GM12878 (cell line): ENCODE results near the gene OTC. TPM values are rescaled to one million over a fixed set of nuclear protein-coding genes. Genes with fewer than 3 reads are reported as not detected.

ENCODE experiments used
- ATAC-seq: fragments of 200-7000 bp; cut with Tn5 transposase; 3 replicates; pipeline ENCODE4 v1.9.1; 2020; ENCODE audit warnings: mild to moderate bottlenecking, moderate library complexity
- BruUV-seq: library from RNA; stranded (reverse); fragments of 400-500 nt; replicated peaks from 2 replicates; lab custom pipeline; 2021; lab: Mats Ljungman, UMichigan
- CTCF ChIA-PET: fragments of 300-600 bp; sonication (Branson Sonifier 250); formaldehyde crosslinking; extraction: SDS; loops from one replicate; lab custom pipeline; 2021; ENCODE audit warnings: inconsistent platforms; lab: Yijun Ruan, JAX
- POLR2A ChIA-PET: fragments of 350-600 bp; formaldehyde crosslinking; extraction: SDS; loops from one replicate; lab custom pipeline; 2021; ENCODE audit warnings: inconsistent platforms; lab: Charles Lee
- RAD21 ChIA-PET: fragments of 300-600 bp; sonication (Branson Sonifier 250); formaldehyde crosslinking; loops from one replicate; lab custom pipeline; 2023; ENCODE audit warnings: antibody characterized with exemption; ENCODE audit not compliant: unreplicated experiment; lab: Charles Lee
- SMC1A ChIA-PET: fragments of 300-600 bp; sonication (Branson Sonifier 250); formaldehyde crosslinking; loops from one replicate; lab custom pipeline; 2023; ENCODE audit not compliant: unreplicated experiment, uncharacterized antibody; lab: Charles Lee
- DNase-seq: peaks from one replicate; pipeline ENCODE4 v3.0.0-alpha.2; 2011; ENCODE audit warnings: low read depth, low spot score
- FAIRE-seq: peaks from 3 replicates; lab custom pipeline; 2011; peaks lifted over from hg19 to GRCh38; lab: Jason Lieb, UNC
- H2AFZ ChIP-seq: 2 replicates; pipeline ENCODE4 v1.6.0; 2011; ENCODE audit warnings: low read depth, low read length, control low read depth; ENCODE audit not compliant: control insufficient read depth
- H3K27ac ChIP-seq: 2 replicates; pipeline ENCODE4 v1.5.1; 2011; ENCODE audit warnings: control low read depth; ENCODE audit not compliant: control insufficient read depth, insufficient read depth
- H3K27me3 ChIP-seq, 2 experiments: replicated peaks in 1 of 2; 2 replicates each; pipeline versions ENCODE4 v1.6.0 to v1.6.1; 2011; ENCODE audit warnings: low read length in 1 of 2; ENCODE audit not compliant: control insufficient read depth in 2 of 2, insufficient read depth in 2 of 2
- H3K36me3 ChIP-seq, 2 experiments: 2 replicates each; pipeline ENCODE4 v1.5.1; 2011; ENCODE audit warnings: low read length in 1 of 2; ENCODE audit not compliant: control insufficient read depth in 2 of 2, insufficient read depth in 2 of 2
- H3K4me1 ChIP-seq: 2 replicates; pipeline ENCODE4 v1.6.1; 2011; ENCODE audit warnings: mild to moderate bottlenecking, low read length, moderate library complexity, mixed read lengths; ENCODE audit not compliant: control insufficient read depth, insufficient read depth
- H3K4me2 ChIP-seq: 2 replicates; pipeline ENCODE4 v1.6.0; 2011; ENCODE audit warnings: control low read depth; ENCODE audit not compliant: control insufficient read depth, insufficient read depth
- H3K4me3 ChIP-seq: fragments of 200-600 bp; sonication (generic); 2 replicates; pipeline ENCODE4 v1.5.1; 2016
- H3K79me2 ChIP-seq: 2 replicates; pipeline ENCODE4 v1.6.0; 2011; ENCODE audit warnings: low read length; ENCODE audit not compliant: control insufficient read depth, insufficient read depth
- H3K9ac ChIP-seq: 2 replicates; pipeline ENCODE4 v1.8.0; 2011; ENCODE audit warnings: low read length, control low read depth, mixed read lengths; ENCODE audit not compliant: control insufficient read depth, insufficient read depth
- H3K9me3 ChIP-seq: replicated peaks from 3 replicates; pipeline ENCODE4 v1.5.1; 2011; ENCODE audit warnings: mild to moderate bottlenecking, low read length; ENCODE audit not compliant: control insufficient read depth, insufficient read depth
- H4K20me1 ChIP-seq: 2 replicates; pipeline ENCODE4 v1.6.0; 2011; ENCODE audit not compliant: control insufficient read depth, insufficient read depth
- ATF2 ChIP-seq: IDR thresholded peaks from 2 replicates; pipeline ENCODE4 v1.6.1; 2012; ENCODE audit warnings: low read length, inconsistent platforms
- ATF7 ChIP-seq: fragments of 450-650 bp; IDR thresholded peaks from 2 replicates; pipeline ENCODE4 v1.6.1; 2016; ENCODE audit warnings: low read depth, mild to moderate bottlenecking
- DPF2 ChIP-seq: fragments of 450-650 bp; IDR thresholded peaks from 2 replicates; pipeline ENCODE4 v1.6.1; 2017; ENCODE audit warnings: mild to moderate bottlenecking
- FOXM1 ChIP-seq: IDR thresholded peaks from 2 replicates; pipeline ENCODE4 v1.6.1; 2012; ENCODE audit warnings: low read depth, mild to moderate bottlenecking, inconsistent platforms, low read length, moderate library complexity
- HCFC1 ChIP-seq: fragments of 150-350 bp; IDR thresholded peaks from 2 replicates; pipeline ENCODE4 v1.6.1; 2014; ENCODE audit warnings: low read length
- HDAC6 ChIP-seq: fragments of 200-600 bp; sonication (generic); IDR thresholded peaks from one replicate; pipeline ENCODE4 v1.8.0; 2017; ENCODE audit warnings: antibody characterized with exemption; ENCODE audit not compliant: unreplicated experiment
- KAT2A ChIP-seq: conservative IDR thresholded peaks from 2 replicates; pipeline ENCODE4 v1.6.1; 2011; ENCODE audit warnings: low read depth, low read length; ENCODE audit not compliant: control insufficient read depth
- MXI1 ChIP-seq: fragments of 150-350 bp; IDR thresholded peaks from 2 replicates; pipeline ENCODE4 v1.6.1; 2011; ENCODE audit warnings: low read depth, mild to moderate bottlenecking, inconsistent platforms, low read length, improper control_type of control experiment
- NBN ChIP-seq: fragments of 450-650 bp; IDR thresholded peaks from 2 replicates; pipeline ENCODE4 v1.6.1; 2016
- NFIC ChIP-seq: IDR thresholded peaks from 2 replicates; pipeline ENCODE4 v1.6.1; 2012; ENCODE audit warnings: low read depth, mild to moderate bottlenecking, inconsistent platforms, low read length, moderate library complexity
- NFYA ChIP-seq: IDR thresholded peaks from 2 replicates; pipeline ENCODE4 v1.6.1; 2011; ENCODE audit warnings: low read depth, mild to moderate bottlenecking, low read length, improper control_type of control experiment, borderline replicate concordance
- NR2F1 ChIP-seq: fragments of 450-650 bp; conservative IDR thresholded peaks from 2 replicates; pipeline ENCODE4 v1.6.1; 2017; ENCODE audit warnings: mild to moderate bottlenecking
- RCOR1 ChIP-seq: conservative IDR thresholded peaks from 2 replicates; pipeline ENCODE4 v1.6.1; 2012; ENCODE audit warnings: low read depth, low read length, improper control_type of control experiment
- RELB ChIP-seq: fragments of 450-650 bp; IDR thresholded peaks from 2 replicates; pipeline ENCODE4 v1.6.1; 2017; ENCODE audit warnings: low read depth, mild to moderate bottlenecking, moderate library complexity
- SMAD1 ChIP-seq: fragments of 450-650 bp; IDR thresholded peaks from 2 replicates; pipeline ENCODE4 v1.6.1; 2018; ENCODE audit warnings: mild to moderate bottlenecking, low read depth; ENCODE audit not compliant: partially characterized antibody
- STAT1 ChIP-seq: fragments of 450-650 bp; conservative IDR thresholded peaks from 2 replicates; pipeline ENCODE4 v1.6.1; 2014; ENCODE audit warnings: antibody characterized with exemption, mild to moderate bottlenecking
- STAT3 ChIP-seq: IDR thresholded peaks from 2 replicates; pipeline ENCODE4 v1.6.1; 2011; ENCODE audit warnings: low read depth, low read length, improper control_type of control experiment
- USF1 ChIP-seq: IDR thresholded peaks from 2 replicates; pipeline ENCODE4 v1.6.1; 2011; ENCODE audit warnings: borderline replicate concordance, low read depth, mild to moderate bottlenecking, moderate library complexity, mixed read lengths, low read length; ENCODE audit not compliant: insufficient read depth; ENCODE audit errors: extremely low read length
- in situ Hi-C: fragments of 300-500 bp; cut with MboI; formaldehyde crosslinking; loops from 9 replicates; pipeline ENCODE4 v1.14.3; 2018; ENCODE audit warnings: mixed read lengths
- intact Hi-C: fragments of 100-400 bp; cut with micrococcal nuclease; formaldehyde crosslinking; loops from one replicate; pipeline ENCODE4 v1.14.2; 2022; ENCODE audit not compliant: unreplicated experiment
- polyA plus RNA-seq, 11 experiments: library from polyadenylated mRNA; depleted of rRNA in 4 of 11; unstranded in 6 of 11; stranded (reverse) in 5 of 11; fragments of >200 nt; fragmentation: Nextera tagmentation in 4 of 11; fragmentation: Illumina TruSeq in 1 of 11; extraction: Ambion mirVana in 4 of 11; extraction: Trizol in 1 of 11; gene quantifications; 1 replicate in 1 of 11; 2 replicates in 10 of 11; pipeline versions ENCODE4 v1.2.1 to v1.2.3, GENCODE V29; 2011 to 2016; ENCODE audit warnings: inconsistent platforms in 2 of 11, missing spikeins in 2 of 11, low read depth in 1 of 11
- total RNA-seq, 4 experiments: library from RNA; depleted of rRNA in 3 of 4; stranded (reverse); fragments of >200 nt in 3 of 4; fragmentation: Illumina TruSeq in 1 of 4; extraction: Trizol in 1 of 4; gene quantifications; 2 replicates each; pipeline versions ENCODE4 v1.2.1 to v1.2.3, GENCODE V29; 2013 to 2021

The OTC gene
- total and polyA plus RNA-seq, 10 of the 15 experiments (the other 5 are each of a cell fraction or from before 2014, with no cell fraction given) = not detected

- no peak for TF ChIP-seq HCFC1
- no peak for TF ChIP-seq DPF2
- no peak for TF ChIP-seq STAT3
- no peak for TF ChIP-seq USF1
- TF ChIP-seq NBN = no peak
- no peak for TF ChIP-seq SMAD1
- no peak for TF ChIP-seq ATF7
- TF ChIP-seq HDAC6 = no peak
- TF ChIP-seq NFIC = no peak
- TF ChIP-seq NFYA = no peak
Observed at GRCh38 chrX:38458071-38458470, 105.7 kb downstream of the OTC start (continued).

DNA sequence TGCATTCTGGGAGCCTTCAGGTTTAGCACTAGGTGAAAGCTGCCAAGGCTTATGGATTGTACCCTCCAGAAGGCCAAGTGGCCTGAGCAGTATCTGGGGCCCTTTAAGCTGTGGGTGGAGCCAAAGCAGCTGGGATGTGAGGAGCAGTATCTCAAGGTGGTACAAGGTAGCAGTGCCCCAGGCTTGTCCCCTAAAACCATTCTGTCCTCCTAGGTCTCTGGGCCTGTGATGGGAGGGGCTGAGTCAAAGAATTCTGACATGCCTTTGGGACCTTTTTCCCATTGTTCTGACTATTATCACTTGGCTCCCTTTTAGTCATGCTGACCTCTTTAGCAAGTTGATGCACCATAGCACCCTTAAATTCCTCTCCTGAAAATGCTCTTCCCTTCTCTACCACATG lies 109.9 kb downstream of the OTC start:
- no peak overlapping the region for H3K4me2 ChIP-seq
- SMC1A ChIA-PET = no interaction called here
- H3K4me1 ChIP-seq = no peaks in the 10 kb centered on the region
- BruUV-seq = no TSS peak
- H4K20me1 ChIP-seq = no peaks in the 10 kb centered on the region
- no peak overlapping the region for H3K9ac ChIP-seq
- H3K27me3 ChIP-seq = no peaks in the 10 kb centered on the region
- ATAC-seq = no peak
- no peak for DNase-seq
- POLR2A ChIA-PET = no interaction called here
- H3K36me3 ChIP-seq = no peaks in the 10 kb centered on the region
- no peak overlapping the region for H2AFZ ChIP-seq
- CTCF ChIA-PET = no interaction called here
- intact Hi-C loops (no loop called here), in situ Hi-C loops (no loop called here)
- H3K27ac ChIP-seq = no peak overlapping the region
- no peak for FAIRE-seq
- RAD21 ChIA-PET = no interaction called here
- H3K79me2 ChIP-seq = no peaks in the 10 kb centered on the region
- no peak overlapping the region for H3K4me3 ChIP-seq
- H3K9me3 ChIP-seq = no peaks in the 10 kb centered on the region
- TF ChIP-seq NR2F1 (no peak), FOXM1 (no peak), MXI1 (no peak), RELB (no peak), KAT2A (no peak), USF1 (no peak), ATF2 (no peak), STAT1 (no peak), RCOR1 (no peak), SMAD1 (no peak)
- TF ChIP-seq, all 136 proteins: peak for 0
